Adipocyte (in vitro differentiated cells): ENCODE results near the gene WFS1.

Source experiments
- DNase-seq: peaks from one replicate; pipeline ENCODE4 v3.0.0-alpha.2; 2015; ENCODE audit warnings: low read depth
- H3K27me3 ChIP-seq: replicated peaks from 2 replicates; pipeline ENCODE4 v1.7.0; 2013; ENCODE audit warnings: mild to moderate bottlenecking, low read length, moderate library complexity; ENCODE audit not compliant: control insufficient read depth, insufficient read depth
- H3K36me3 ChIP-seq: 2 replicates; pipeline ENCODE4 v1.7.0; 2013; ENCODE audit warnings: low read length, mild to moderate bottlenecking, moderate library complexity; ENCODE audit not compliant: control insufficient read depth, insufficient read depth, severe bottlenecking
- H3K4me1 ChIP-seq: 2 replicates; pipeline ENCODE4 v1.7.0; 2013; ENCODE audit warnings: mild to moderate bottlenecking, low read length, moderate library complexity; ENCODE audit not compliant: control insufficient read depth, insufficient read depth
- H3K4me3 ChIP-seq: 2 replicates; pipeline ENCODE4 v1.7.0; 2013; ENCODE audit warnings: mild to moderate bottlenecking, low read length, moderate library complexity
- H3K9ac ChIP-seq: 2 replicates; pipeline ENCODE4 v1.7.0; 2013; ENCODE audit warnings: mild to moderate bottlenecking, low read length, moderate library complexity
- H3K9me3 ChIP-seq: 2 replicates; pipeline ENCODE4 v1.7.0; 2013; ENCODE audit warnings: mild to moderate bottlenecking, low read length, moderate library complexity; ENCODE audit not compliant: control insufficient read depth

WFS1 gene

GRCh38 chr4:6239486-6239885, 30.2 kb upstream of the WFS1 start:
- no peaks in the 10 kb centered on the region for H3K4me1 ChIP-seq
- DNase-seq, result no peak
- no peak overlapping the region for H3K4me3 ChIP-seq
- H3K36me3 ChIP-seq, result no peaks in the 10 kb centered on the region
- peaks cover 11% of the 10 kb centered on the region for H3K9me3 ChIP-seq
- H3K27me3 ChIP-seq, result peaks cover 60% of the 10 kb centered on the region
- H3K9ac ChIP-seq, result no peak overlapping the region

- peaks cover 60% of the 10 kb centered on the region for H3K27me3 ChIP-seq
- no peak for DNase-seq
- H3K4me1 ChIP-seq, result no peaks in the 10 kb centered on the region
- no peak overlapping the region for H3K4me3 ChIP-seq
- H3K36me3 ChIP-seq, result no peaks in the 10 kb centered on the region
- no peak overlapping the region for H3K9ac ChIP-seq
- H3K9me3 ChIP-seq, result peaks cover 16% of the 10 kb centered on the region
These were observed 29.7 kb upstream of the WFS1 start for GRCh38 chr4:6239968-6240367.

- peaks cover 19% of the 10 kb centered on the region for H3K9me3 ChIP-seq
- H3K4me3 ChIP-seq, result no peak overlapping the region
- no peaks in the 10 kb centered on the region for H3K36me3 ChIP-seq
- H3K4me1 ChIP-seq, result peaks cover 3% of the 10 kb centered on the region
- no peak overlapping the region for H3K9ac ChIP-seq
- DNase-seq, result no peak
- H3K27me3 ChIP-seq, result peaks cover 61% of the 10 kb centered on the region
These were observed 28.4 kb upstream of the WFS1 start for GRCh38 chr4:6241062-6241845.

GRCh38 chr4:6242271-6243029, 27.2 kb upstream of the WFS1 start:
- no peak for DNase-seq
- Histone ChIP-seq H3K27me3 (peaks cover 64% of the 10 kb centered on the region), H3K4me3 (no peak overlapping the region), H3K36me3 (no peaks in the 10 kb centered on the region), H3K4me1 (peaks cover 3% of the 10 kb centered on the region), H3K9ac (no peak overlapping the region), H3K9me3 (peaks cover 19% of the 10 kb centered on the region)

- peaks cover 19% of the 10 kb centered on the region for H3K9me3 ChIP-seq
- peaks cover 80% of the 10 kb centered on the region for H3K27me3 ChIP-seq
- H3K4me3 ChIP-seq, result peak overlapping the region; percentile 66
- H3K36me3 ChIP-seq, result no peaks in the 10 kb centered on the region
- no peak overlapping the region for H3K9ac ChIP-seq
- H3K4me1 ChIP-seq, result peaks cover 6% of the 10 kb centered on the region
- no peak for DNase-seq
These were observed 24.1 kb upstream of the WFS1 start for GRCh38 chr4:6245246-6246169.

- H3K4me3 ChIP-seq, result no peak overlapping the region
- DNase-seq, result no peak
- peaks cover 79% of the 10 kb centered on the region for H3K27me3 ChIP-seq
These were observed 23.4 kb upstream of the WFS1 start for GRCh38 chr4:6246170-6246634.

GRCh38 chr4:6248394-6248793, 21.3 kb upstream of the WFS1 start:
- H3K9ac ChIP-seq, result no peak overlapping the region
- H3K27me3 ChIP-seq, result peaks cover 69% of the 10 kb centered on the region
- no peak for DNase-seq
- no peak overlapping the region for H3K4me3 ChIP-seq
- no peaks in the 10 kb centered on the region for H3K36me3 ChIP-seq
- peaks cover 6% of the 10 kb centered on the region for H3K4me1 ChIP-seq
- peaks cover 19% of the 10 kb centered on the region for H3K9me3 ChIP-seq

More at GRCh38 chr4:6246170-6246634, 23.4 kb upstream of the WFS1 start:
- Histone ChIP-seq H3K4me1 (peaks cover 6% of the 10 kb centered on the region), H3K9ac (no peak overlapping the region), H3K9me3 (peaks cover 19% of the 10 kb centered on the region), H3K36me3 (no peaks in the 10 kb centered on the region)

- DNase-seq, result peak; percentile 86
- no peaks in the 10 kb centered on the region for H3K9me3 ChIP-seq
- no peak overlapping the region for H3K9ac ChIP-seq
- H3K4me3 ChIP-seq, result no peak overlapping the region
- peaks cover 6% of the 10 kb centered on the region for H3K4me1 ChIP-seq
- peaks cover 70% of the 10 kb centered on the region for H3K27me3 ChIP-seq
- H3K36me3 ChIP-seq, result no peaks in the 10 kb centered on the region
These were observed 19.2 kb upstream of the WFS1 start for GRCh38 chr4:6250235-6250983.

GRCh38 chr4:6250984-6251295, 18.7 kb upstream of the WFS1 start:
- H3K36me3 ChIP-seq, result no peaks in the 10 kb centered on the region
- H3K4me1 ChIP-seq, result peaks cover 3% of the 10 kb centered on the region
- H3K27me3 ChIP-seq, result peaks cover 70% of the 10 kb centered on the region
- DNase-seq, result no peak
- H3K4me3 ChIP-seq, result no peak overlapping the region
- H3K9me3 ChIP-seq, result no peaks in the 10 kb centered on the region
- no peak overlapping the region for H3K9ac ChIP-seq

GRCh38 chr4:6251365-6251764, 18.3 kb upstream of the WFS1 start:
- H3K27me3 ChIP-seq, result peaks cover 70% of the 10 kb centered on the region

More at GRCh38 chr4:6251365-6251764, 18.3 kb upstream of the WFS1 start:
- no peaks in the 10 kb centered on the region for H3K36me3 ChIP-seq
- no peak for DNase-seq
- no peaks in the 10 kb centered on the region for H3K9me3 ChIP-seq
- no peak overlapping the region for H3K4me3 ChIP-seq
- H3K9ac ChIP-seq, result no peak overlapping the region
- peaks cover 3% of the 10 kb centered on the region for H3K4me1 ChIP-seq
